ENCODE results near the gene PRPF6. TPM values are rescaled to one million over a fixed set of nuclear protein-coding genes. Genes with fewer than 3 reads are reported as not detected.

The PRPF6 gene
- total and polyA plus RNA-seq, 2 of the 13 experiments (the other 11 are each of a cell fraction or from before 2014, with no cell fraction given) = 63.7 to 101 TPM

- TF ChIP-seq ZNF512B (CRISPR knock-in tag; IDR thresholded peaks at IDR 0.05; ENCODE audit: borderline replicate concordance) = no peak
- no peak for TF ChIP-seq TRIM24 (CRISPR knock-in tag; IDR thresholded peaks at IDR 0.05)
- no peak for TF ChIP-seq GZF1 (CRISPR knock-in tag; IDR thresholded peaks at IDR 0.05)
- TF ChIP-seq JARID2 (CRISPR knock-in tag; IDR thresholded peaks at IDR 0.05; ENCODE audit: insufficient replicate concordance) = no peak
- no peak for TF ChIP-seq HOXA9 (CRISPR knock-in tag; IDR thresholded peaks at IDR 0.05; ENCODE audit: borderline replicate concordance)
- no peak; the same call in 1 of the 2 replicates for TF ChIP-seq ZNF766 (CRISPR knock-in tag; IDR thresholded peaks at IDR 0.05; ENCODE audit: borderline replicate concordance)
- TF ChIP-seq GFI1 (CRISPR knock-in tag; IDR thresholded peaks at IDR 0.05; ENCODE audit: borderline replicate concordance) = no peak
- 0 out of 2 replicates have a peak, but pooled peaks have one; percentile 48 for TF ChIP-seq ZNF101 (CRISPR knock-in tag; IDR thresholded peaks at IDR 0.05; ENCODE audit: borderline replicate concordance, low read depth)
- peak; percentile 18 for TF ChIP-seq PTBP1 (IDR thresholded peaks at IDR 0.05; ENCODE audit: low read depth, low read length, poor library complexity, severe bottlenecking)
- TF ChIP-seq ATF6 (CRISPR knock-in tag; conservative IDR thresholded peaks at IDR 0.05) = no peak
- TF ChIP-seq ZNF781 (CRISPR knock-in tag; IDR thresholded peaks at IDR 0.05; ENCODE audit: borderline replicate concordance, not compliant biosample characterization) = no peak
- peak; percentile 57; the same call in 1 of the 2 replicates for TF ChIP-seq ZNF614 (CRISPR knock-in tag; IDR thresholded peaks at IDR 0.05; ENCODE audit: borderline replicate concordance)
- no peak for TF ChIP-seq MAFG (CRISPR knock-in tag; IDR thresholded peaks at IDR 0.05)
- TF ChIP-seq ZNF576 (CRISPR knock-in tag; IDR thresholded peaks at IDR 0.05) = no peak
- TF ChIP-seq RNF2 (conservative IDR thresholded peaks at IDR 0.05; ENCODE audit: low read depth) = 0 out of 2 replicates have a peak, but pooled peaks have one; percentile 32
- 0 out of 2 replicates have a peak, but pooled peaks have one; percentile 59 for TF ChIP-seq PAX8 (CRISPR knock-in tag; IDR thresholded peaks at IDR 0.05; ENCODE audit: borderline replicate concordance)
- no peak for TF ChIP-seq E2F2 (CRISPR knock-in tag; IDR thresholded peaks at IDR 0.05; ENCODE audit: borderline replicate concordance)
- TF ChIP-seq PHB2 (IDR thresholded peaks at IDR 0.05; ENCODE audit: partially characterized antibody) = no peak
- TF ChIP-seq ATF1 (CRISPR knock-in tag; IDR thresholded peaks at IDR 0.05) = no peak
- TF ChIP-seq GLMP (CRISPR knock-in tag; IDR thresholded peaks at IDR 0.05; ENCODE audit: borderline replicate concordance) = no peak
- peak; percentile 88 for TF ChIP-seq KDM5B (CRISPR knock-in tag; IDR thresholded peaks at IDR 0.05; ENCODE audit: borderline replicate concordance)
These were observed 61.3 kb downstream of the PRPF6 start (continued) for GRCh38 chr20:64042054-64042781.

Measured in HepG2 (cell line).